Mammary epithelial cell (primary cell): ENCODE results near the gene HOXA4.

Experiments used
- EZH2 ChIP-seq: IDR thresholded peaks from 2 replicates; pipeline ENCODE4 v1.6.1; 2012; ENCODE audit warnings: low read length, inconsistent platforms, borderline replicate concordance
- TF ChIP-seq, protein P1 (sequence below), 2 donors: IDR thresholded peaks in 1 of 2; conservative IDR thresholded peaks in 1 of 2; 2 replicates each; pipeline ENCODE4 v1.5.1; 2011 to 2012; ENCODE audit warnings: inconsistent platforms in 2 of 2, low read length in 2 of 2, mild to moderate bottlenecking in 2 of 2, control low read depth in 1 of 2, low read depth in 1 of 2; ENCODE audit not compliant: insufficient read depth in 1 of 2; ENCODE audit errors: extremely low read depth in 1 of 2

DNA sequence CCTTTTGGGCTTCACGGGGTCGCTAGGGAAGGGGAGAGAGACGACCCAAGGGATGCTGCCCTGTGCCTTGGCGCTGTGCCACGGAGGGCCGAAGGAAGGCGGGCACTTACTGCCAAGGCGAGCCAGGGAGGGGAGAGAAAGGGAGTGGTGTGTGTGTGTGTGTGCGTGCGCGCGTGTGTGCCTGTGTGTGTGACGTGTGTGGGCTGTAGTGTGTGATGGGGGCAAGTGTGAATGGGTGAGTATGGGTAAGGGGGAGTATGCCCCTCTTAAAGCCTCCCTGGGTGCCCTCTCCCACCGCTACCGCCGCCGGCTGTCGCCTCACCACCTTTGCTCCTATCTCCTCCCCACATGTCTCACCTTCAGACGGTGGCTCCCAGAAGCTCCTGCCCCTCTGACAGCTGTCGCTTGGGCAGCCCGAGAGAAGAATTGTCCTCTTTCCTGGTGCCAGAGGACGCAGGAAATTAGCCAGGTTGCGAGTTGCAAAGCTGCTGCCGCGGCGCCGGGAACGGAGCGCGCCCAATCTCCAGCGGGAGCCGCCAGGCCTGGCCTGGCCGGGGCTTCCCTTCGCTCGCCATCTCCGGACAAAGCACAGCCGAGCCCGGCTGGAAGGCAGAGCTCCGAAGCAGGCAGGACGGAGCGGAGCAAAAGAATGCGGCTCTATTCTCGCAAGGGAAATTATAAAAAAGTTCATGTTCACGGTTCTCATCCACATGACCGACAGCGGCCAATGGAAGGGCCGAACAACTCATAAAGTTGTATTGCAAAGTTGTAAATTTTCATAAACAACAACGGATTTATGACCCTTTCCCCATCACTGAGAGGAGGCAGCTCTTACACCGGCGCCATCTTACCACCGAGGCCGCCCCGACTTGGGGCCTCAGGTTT lies 21.6 kb upstream of the HOXA4 start, which contains the start of gene HOXA3:
- TF ChIP-seq, protein P1, sequence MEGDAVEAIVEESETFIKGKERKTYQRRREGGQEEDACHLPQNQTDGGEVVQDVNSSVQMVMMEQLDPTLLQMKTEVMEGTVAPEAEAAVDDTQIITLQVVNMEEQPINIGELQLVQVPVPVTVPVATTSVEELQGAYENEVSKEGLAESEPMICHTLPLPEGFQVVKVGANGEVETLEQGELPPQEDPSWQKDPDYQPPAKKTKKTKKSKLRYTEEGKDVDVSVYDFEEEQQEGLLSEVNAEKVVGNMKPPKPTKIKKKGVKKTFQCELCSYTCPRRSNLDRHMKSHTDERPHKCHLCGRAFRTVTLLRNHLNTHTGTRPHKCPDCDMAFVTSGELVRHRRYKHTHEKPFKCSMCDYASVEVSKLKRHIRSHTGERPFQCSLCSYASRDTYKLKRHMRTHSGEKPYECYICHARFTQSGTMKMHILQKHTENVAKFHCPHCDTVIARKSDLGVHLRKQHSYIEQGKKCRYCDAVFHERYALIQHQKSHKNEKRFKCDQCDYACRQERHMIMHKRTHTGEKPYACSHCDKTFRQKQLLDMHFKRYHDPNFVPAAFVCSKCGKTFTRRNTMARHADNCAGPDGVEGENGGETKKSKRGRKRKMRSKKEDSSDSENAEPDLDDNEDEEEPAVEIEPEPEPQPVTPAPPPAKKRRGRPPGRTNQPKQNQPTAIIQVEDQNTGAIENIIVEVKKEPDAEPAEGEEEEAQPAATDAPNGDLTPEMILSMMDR (conservative IDR thresholded peaks at IDR 0.05 in 1 of 2, IDR thresholded peaks at IDR 0.05 in 1 of 2; ENCODE audit: extremely low read depth in 1 of 2, insufficient read depth in 1 of 2, low read depth in 1 of 2, low read length in 2 of 2), result no peak
- no peak for TF ChIP-seq EZH2
